Measurements from ENCODE around the gene TEX12. TPM values are rescaled to one million over a fixed set of nuclear protein-coding genes. Genes with fewer than 3 reads are reported as not detected.

The TEX12 gene
- 0.46 TPM for polyA plus RNA-seq (2013)

- POLR2A ChIA-PET: no interaction called here
- Histone ChIP-seq H3K36me3 (ENCODE audit: control insufficient read depth in 4 of 4, insufficient read depth in 4 of 4, low read length in 3 of 4) (no peaks in the 10 kb centered on the region), H3K4me1 (ENCODE audit: control extremely low read depth in 1 of 4, control insufficient read depth in 4 of 4, insufficient read depth in 4 of 4, low read length in 3 of 4) (peaks cover 10 to 33% (median 22%) of the 10 kb centered on the region in 4 experiments), H3K27me3 (replicated peaks in 2 of 5; ENCODE audit: control insufficient read depth in 4 of 5, insufficient read depth in 5 of 5, low read length in 4 of 5) (no peaks in the 10 kb centered on the region), H3K27ac (ENCODE audit: insufficient read depth in 1 of 2, low read depth in 1 of 2, low read length in 2 of 2, poor library complexity in 1 of 2, severe bottlenecking in 2 of 2) (no peak within 1 kb of the TSS), H3K9me3 (ENCODE audit: control extremely low read depth in 1 of 5, control insufficient read depth in 4 of 5, insufficient read depth in 2 of 5, low read depth in 1 of 5, low read length in 4 of 5) (no peaks in the 10 kb centered on the region), H3K4me3 (ENCODE audit: control insufficient read depth in 1 of 7, extremely low read depth in 1 of 7, insufficient read depth in 4 of 7, low read depth in 2 of 7, low read length in 6 of 7) (no peak within 1 kb of the TSS)
- DNase-seq: no peak
- CTCF ChIA-PET: no interaction called here
- 93% methylated on average over 20 of the region's 25 CpGs for WGBS (ENCODE audit: insufficient coverage)
Measured at GRCh38 chr11:112167145-112167544, at the start of gene TEX12. Gene TEX12 (plus strand): TSS chr11:112167372. CDS start chr11:112169269, 1,897 bp downstream.

GRCh38 chr11:112118176-112118575 is 49.0 kb upstream of the TEX12 start:
- WGBS (ENCODE audit: insufficient coverage): 80% methylated on average over 1 of the region's 2 CpGs
- Histone ChIP-seq H3K27ac (ENCODE audit: insufficient read depth in 1 of 2, low read depth in 1 of 2, low read length in 2 of 2, poor library complexity in 1 of 2, severe bottlenecking in 2 of 2) (no peak overlapping the region), H3K36me3 (ENCODE audit: control insufficient read depth in 4 of 4, insufficient read depth in 4 of 4, low read length in 3 of 4) (no peaks in the 10 kb centered on the region), H3K4me3 (ENCODE audit: control insufficient read depth in 1 of 7, extremely low read depth in 1 of 7, insufficient read depth in 4 of 7, low read depth in 2 of 7, low read length in 6 of 7) (no peak overlapping the region), H3K9me3 (ENCODE audit: control extremely low read depth in 1 of 5, control insufficient read depth in 4 of 5, insufficient read depth in 2 of 5, low read depth in 1 of 5, low read length in 4 of 5) (no peaks in the 10 kb centered on the region), H3K4me1 (ENCODE audit: control extremely low read depth in 1 of 4, control insufficient read depth in 4 of 4, insufficient read depth in 4 of 4, low read length in 3 of 4) (peaks cover 0 to 14% (median 9%) of the 10 kb centered on the region in 4 experiments), H3K27me3 (replicated peaks in 2 of 5; ENCODE audit: control insufficient read depth in 4 of 5, insufficient read depth in 5 of 5, low read length in 4 of 5) (no peaks in the 10 kb centered on the region)
- peak in 2 of 3 donors; percentile 54 to 64 for DNase-seq
- ChIA-PET CTCF (interaction anchor here (2.2 kb wide), 1 partner anchor 57 kb away, joined by 9 read pairs; the partner anchor contains the start of gene BCO2), POLR2A (no interaction called here)

DNA sequence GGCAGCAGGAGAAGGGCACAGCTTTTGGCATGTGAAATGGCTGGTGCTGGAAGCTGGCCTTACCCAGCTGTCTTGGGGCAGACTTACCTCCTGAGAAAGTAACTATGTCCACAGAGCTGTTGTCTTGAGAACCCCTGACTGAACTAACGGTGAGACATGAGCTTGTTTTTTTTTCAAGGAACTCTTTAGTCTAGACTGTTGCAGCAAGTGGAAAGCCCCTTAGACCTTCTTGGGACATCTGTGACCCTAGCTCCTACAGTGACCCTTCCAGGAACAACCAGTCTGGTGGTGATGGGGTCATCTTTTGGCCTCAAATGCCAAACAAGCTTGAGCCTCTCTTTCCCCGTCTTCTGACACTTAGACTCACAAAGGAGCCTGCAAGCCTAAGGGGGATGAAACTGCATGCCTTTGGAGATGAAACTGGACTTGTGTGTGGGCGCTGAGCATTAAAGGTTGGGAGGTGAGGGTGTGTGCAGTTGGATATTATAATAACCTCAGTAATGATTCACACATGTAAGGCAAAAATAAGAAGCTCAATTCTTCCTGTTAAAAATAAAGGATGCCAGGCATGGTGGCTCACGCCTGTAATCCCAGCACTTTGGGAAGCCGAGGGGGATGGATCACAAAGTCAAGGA is 45.1 kb upstream of the TEX12 start:
- Histone ChIP-seq H3K4me1 (ENCODE audit: control extremely low read depth in 1 of 4, control insufficient read depth in 4 of 4, insufficient read depth in 4 of 4, low read length in 3 of 4) (peaks cover 0 to 14% (median 9%) of the 10 kb centered on the region in 4 experiments), H3K36me3 (ENCODE audit: control insufficient read depth in 4 of 4, insufficient read depth in 4 of 4, low read length in 3 of 4) (no peaks in the 10 kb centered on the region), H3K4me3 (ENCODE audit: control insufficient read depth in 1 of 7, extremely low read depth in 1 of 7, insufficient read depth in 4 of 7, low read depth in 2 of 7, low read length in 6 of 7) (no peak overlapping the region), H3K9me3 (ENCODE audit: control extremely low read depth in 1 of 5, control insufficient read depth in 4 of 5, insufficient read depth in 2 of 5, low read depth in 1 of 5, low read length in 4 of 5) (no peaks in the 10 kb centered on the region), H3K27ac (ENCODE audit: insufficient read depth in 1 of 2, low read depth in 1 of 2, low read length in 2 of 2, poor library complexity in 1 of 2, severe bottlenecking in 2 of 2) (no peak overlapping the region), H3K27me3 (replicated peaks in 2 of 5; ENCODE audit: control insufficient read depth in 4 of 5, insufficient read depth in 5 of 5, low read length in 4 of 5) (no peaks in the 10 kb centered on the region)
- DNase-seq: no peak
- CTCF ChIA-PET: interaction anchor here (0.6 to 2.2 kb wide), 7 partner anchors 8 to 57 kb away, joined by 3 to 7 read pairs (median 5); partner anchors contain the start of gene BCO2
- WGBS (ENCODE audit: insufficient coverage): 100% methylated on average over 1 of the region's 5 CpGs
- POLR2A ChIA-PET: interaction anchor here (0.6 kb wide), 1 partner anchor 135 kb away, joined by 5 read pairs; no protein-coding TSS in a partner anchor

DNA sequence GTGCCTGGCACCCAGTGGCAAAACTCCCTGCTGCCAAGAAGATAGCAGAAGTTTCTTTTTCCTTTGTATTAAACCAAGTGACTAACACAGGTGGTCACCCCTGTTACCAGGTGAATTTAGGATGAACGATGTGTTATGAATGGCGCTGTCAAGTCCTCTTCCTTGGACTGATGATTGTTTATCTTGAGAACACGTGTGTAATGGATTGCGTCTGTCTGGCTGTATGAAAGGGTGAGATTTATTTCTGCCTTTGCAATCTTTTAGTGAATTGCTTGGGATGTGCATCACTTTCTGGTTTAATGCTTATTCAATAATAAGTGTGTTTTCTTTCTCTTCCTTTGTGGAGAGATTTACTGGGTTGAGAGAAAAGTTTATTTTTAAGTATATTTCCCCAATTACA is 44.0 kb upstream of the TEX12 start:
- POLR2A ChIA-PET: interaction anchor here (0.6 kb wide), 1 partner anchor 136 kb away, joined by 5 read pairs; no protein-coding TSS in a partner anchor
- no peaks in the 10 kb centered on the region for H3K27me3 ChIP-seq (replicated peaks in 2 of 5; ENCODE audit: control insufficient read depth in 4 of 5, insufficient read depth in 5 of 5, low read length in 4 of 5)
- WGBS (ENCODE audit: insufficient coverage): 91% methylated on average over 4 of the region's 4 CpGs
- CTCF ChIA-PET: no interaction called here
- H3K9me3 ChIP-seq (ENCODE audit: control extremely low read depth in 1 of 5, control insufficient read depth in 4 of 5, insufficient read depth in 2 of 5, low read depth in 1 of 5, low read length in 4 of 5): no peaks in the 10 kb centered on the region
- H3K36me3 ChIP-seq (ENCODE audit: control insufficient read depth in 4 of 4, insufficient read depth in 4 of 4, low read length in 3 of 4): no peaks in the 10 kb centered on the region
- DNase-seq: no peak
- peaks cover 0 to 14% (median 9%) of the 10 kb centered on the region in 4 experiments for H3K4me1 ChIP-seq (ENCODE audit: control extremely low read depth in 1 of 4, control insufficient read depth in 4 of 4, insufficient read depth in 4 of 4, low read length in 3 of 4)
- H3K4me3 ChIP-seq (ENCODE audit: control insufficient read depth in 1 of 7, extremely low read depth in 1 of 7, insufficient read depth in 4 of 7, low read depth in 2 of 7, low read length in 6 of 7): no peak overlapping the region
- H3K27ac ChIP-seq (ENCODE audit: insufficient read depth in 1 of 2, low read depth in 1 of 2, low read length in 2 of 2, poor library complexity in 1 of 2, severe bottlenecking in 2 of 2): no peak overlapping the region

DNA sequence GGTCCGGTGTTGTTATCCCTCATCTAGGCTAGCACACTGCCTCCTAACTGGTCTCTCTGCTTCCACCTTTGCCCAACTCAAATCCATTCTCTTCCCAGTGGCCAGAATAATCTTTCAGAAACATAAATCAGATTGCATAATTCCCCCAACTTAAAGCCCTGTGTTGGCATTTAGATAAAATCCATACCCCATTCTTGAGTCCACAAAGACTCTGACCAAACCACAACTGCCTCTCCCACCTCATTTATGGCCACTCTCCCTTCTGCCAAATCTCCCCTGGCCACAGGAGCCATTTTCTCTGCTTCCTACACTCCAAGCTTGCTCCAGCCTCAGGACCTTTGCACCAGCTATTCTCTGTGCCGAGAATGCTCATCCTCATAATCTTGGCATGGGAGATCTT is 40.1 kb upstream of the TEX12 start:
- H3K27me3 ChIP-seq (replicated peaks in 2 of 5; ENCODE audit: control insufficient read depth in 4 of 5, insufficient read depth in 5 of 5, low read length in 4 of 5): no peaks in the 10 kb centered on the region
- H3K9me3 ChIP-seq (ENCODE audit: control extremely low read depth in 1 of 5, control insufficient read depth in 4 of 5, insufficient read depth in 2 of 5, low read depth in 1 of 5, low read length in 4 of 5): no peaks in the 10 kb centered on the region
- no peaks in the 10 kb centered on the region for H3K36me3 ChIP-seq (ENCODE audit: control insufficient read depth in 4 of 4, insufficient read depth in 4 of 4, low read length in 3 of 4)
- H3K4me1 ChIP-seq (ENCODE audit: control extremely low read depth in 1 of 4, control insufficient read depth in 4 of 4, insufficient read depth in 4 of 4, low read length in 3 of 4): peaks cover 0 to 19% (median 11%) of the 10 kb centered on the region in 4 experiments
- 100% methylated on average over 1 of the region's 2 CpGs for WGBS (ENCODE audit: insufficient coverage)
- H3K4me3 ChIP-seq (ENCODE audit: control insufficient read depth in 1 of 7, extremely low read depth in 1 of 7, insufficient read depth in 4 of 7, low read depth in 2 of 7, low read length in 6 of 7): no peak overlapping the region
- DNase-seq: no peak
- H3K27ac ChIP-seq (ENCODE audit: insufficient read depth in 1 of 2, low read depth in 1 of 2, low read length in 2 of 2, poor library complexity in 1 of 2, severe bottlenecking in 2 of 2): no peak overlapping the region
- POLR2A ChIA-PET: no interaction called here
- CTCF ChIA-PET: interaction anchor here (1.3 to 7.1 kb wide), 2 partner anchors 15 to 105 kb away, joined by 4 to 45 read pairs; no protein-coding TSS in a partner anchor

DNA sequence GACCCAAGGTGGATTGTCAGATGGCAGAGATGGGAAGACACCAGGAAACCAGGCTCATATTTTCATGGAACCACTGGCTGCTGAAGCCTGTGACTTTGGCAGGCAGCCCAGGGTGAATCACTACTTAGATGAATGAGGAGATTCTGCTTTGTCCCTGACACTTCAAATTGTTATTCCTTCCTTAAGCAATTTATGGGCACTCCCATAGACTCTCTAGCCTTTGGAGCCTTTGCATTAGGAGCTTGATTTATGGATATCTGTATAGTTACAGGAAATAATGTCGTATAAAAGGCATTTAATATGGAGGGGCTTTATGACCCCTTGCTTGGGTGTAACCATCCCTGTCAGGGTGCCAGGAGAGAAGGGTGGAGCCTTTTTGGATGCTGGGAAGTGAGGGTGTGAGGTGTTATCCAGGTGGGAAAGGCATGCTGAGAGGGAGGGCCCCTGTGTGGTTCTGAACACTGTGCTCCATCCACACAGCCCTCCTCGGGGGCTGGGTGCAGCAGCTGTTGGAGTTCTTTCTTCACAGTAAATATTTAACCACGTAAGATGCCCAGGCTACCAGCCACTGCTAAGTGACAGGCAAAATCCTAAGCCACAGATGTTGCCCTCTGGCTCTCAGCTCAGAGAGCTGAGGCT is 38.6 kb upstream of the TEX12 start:
- no peak overlapping the region for H3K4me3 ChIP-seq (ENCODE audit: control insufficient read depth in 1 of 7, extremely low read depth in 1 of 7, insufficient read depth in 4 of 7, low read depth in 2 of 7, low read length in 6 of 7)
- 89% methylated on average over 3 of the region's 3 CpGs for WGBS (ENCODE audit: insufficient coverage)
- no peaks in the 10 kb centered on the region for H3K9me3 ChIP-seq (ENCODE audit: control extremely low read depth in 1 of 5, control insufficient read depth in 4 of 5, insufficient read depth in 2 of 5, low read depth in 1 of 5, low read length in 4 of 5)
- CTCF ChIA-PET: interaction anchor here (1.1 to 7.1 kb wide), 2 partner anchors 17 to 151 kb away, joined by 4 to 45 read pairs; no protein-coding TSS in a partner anchor
- H3K4me1 ChIP-seq (ENCODE audit: control extremely low read depth in 1 of 4, control insufficient read depth in 4 of 4, insufficient read depth in 4 of 4, low read length in 3 of 4): peaks cover 0 to 22% (median 13%) of the 10 kb centered on the region in 4 experiments
- POLR2A ChIA-PET: no interaction called here
- H3K27me3 ChIP-seq (replicated peaks in 2 of 5; ENCODE audit: control insufficient read depth in 4 of 5, insufficient read depth in 5 of 5, low read length in 4 of 5): no peaks in the 10 kb centered on the region
- H3K36me3 ChIP-seq (ENCODE audit: control insufficient read depth in 4 of 4, insufficient read depth in 4 of 4, low read length in 3 of 4): no peaks in the 10 kb centered on the region
- DNase-seq: peak in 2 of 3 donors; percentile 23 to 27
- H3K27ac ChIP-seq (ENCODE audit: insufficient read depth in 1 of 2, low read depth in 1 of 2, low read length in 2 of 2, poor library complexity in 1 of 2, severe bottlenecking in 2 of 2): no peak overlapping the region

DNA sequence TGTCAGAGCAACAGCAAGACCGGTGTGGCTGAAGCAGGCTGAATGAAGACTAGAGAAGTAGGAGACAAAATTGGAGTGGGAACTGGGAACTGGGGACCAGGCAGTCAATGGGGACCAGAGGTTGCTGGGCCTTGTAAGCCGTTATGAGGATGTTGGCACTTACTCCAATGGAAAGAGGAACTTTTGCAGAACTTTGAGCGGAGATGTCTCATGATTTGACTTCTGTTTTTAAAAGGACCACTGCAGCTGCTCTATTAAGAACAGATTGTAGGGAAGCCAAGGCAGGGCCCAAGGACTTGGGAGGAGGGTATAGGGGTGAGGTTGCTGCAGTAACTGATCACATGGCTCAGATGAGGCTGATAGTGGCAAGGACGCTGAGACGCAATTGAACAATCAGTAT is 37.5 kb upstream of the TEX12 start:
- no peaks in the 10 kb centered on the region for H3K36me3 ChIP-seq (ENCODE audit: control insufficient read depth in 4 of 4, insufficient read depth in 4 of 4, low read length in 3 of 4)
- no peak overlapping the region for H3K4me3 ChIP-seq (ENCODE audit: control insufficient read depth in 1 of 7, extremely low read depth in 1 of 7, insufficient read depth in 4 of 7, low read depth in 2 of 7, low read length in 6 of 7)
- no peak overlapping the region for H3K27ac ChIP-seq (ENCODE audit: insufficient read depth in 1 of 2, low read depth in 1 of 2, low read length in 2 of 2, poor library complexity in 1 of 2, severe bottlenecking in 2 of 2)
- 21% methylated on average over 3 of the region's 5 CpGs for whole genome bisulfite sequencing (ENCODE audit: insufficient coverage)
- ChIA-PET POLR2A (no interaction called here), CTCF (interaction anchor here (1.1 to 7.1 kb wide), 4 partner anchors 8 to 46 kb away, joined by 3 to 45 read pairs (median 6); partner anchors contain the start of gene BCO2)
- no peaks in the 10 kb centered on the region for H3K27me3 ChIP-seq (replicated peaks in 2 of 5; ENCODE audit: control insufficient read depth in 4 of 5, insufficient read depth in 5 of 5, low read length in 4 of 5)
- no peaks in the 10 kb centered on the region for H3K9me3 ChIP-seq (ENCODE audit: control extremely low read depth in 1 of 5, control insufficient read depth in 4 of 5, insufficient read depth in 2 of 5, low read depth in 1 of 5, low read length in 4 of 5)
- peak; percentile 22 to 82 (median 73) for DNase-seq
- peaks cover 0 to 22% (median 13%) of the 10 kb centered on the region in 4 experiments for H3K4me1 ChIP-seq (ENCODE audit: control extremely low read depth in 1 of 4, control insufficient read depth in 4 of 4, insufficient read depth in 4 of 4, low read length in 3 of 4)

All from common myeloid progenitor, CD34-positive (primary cell).